Sigmoid colon (tissue), 4 donors: ENCODE measurements around the gene GRN.

Experiments used
- CTCF ChIP-seq, 4 experiments: fragments of 450-650 bp in 3 of 4; fragments of 200-600 bp in 1 of 4; IDR thresholded peaks; one replicate each; pipeline ENCODE4 v1.5.1; 2016 to 2019; ENCODE audit warnings: antibody characterized with exemption in 4 of 4, mild to moderate bottlenecking in 3 of 4, moderate library complexity in 2 of 4
- POLR2A ChIP-seq, 2 donors: fragments of 450-650 bp; IDR thresholded peaks; one replicate each; pipeline ENCODE4 v1.6.1; 2016; ENCODE audit warnings: antibody characterized with exemption in 2 of 2, mild to moderate bottlenecking in 2 of 2, moderate library complexity in 2 of 2
- POLR2AphosphoS5 ChIP-seq, 4 donors: sonication (generic); formaldehyde crosslinking; IDR thresholded peaks; one replicate each; pipeline ENCODE4 v1.6.1; 2017; ENCODE audit warnings: antibody characterized with exemption in 4 of 4

GRCh38 chr17:44349553-44350070 lies 4.5 kb downstream of the GRN start:
- TF ChIP-seq POLR2AphosphoS5 (IDR thresholded peaks at IDR 0.05), result no peak
- TF ChIP-seq CTCF (IDR thresholded peaks at IDR 0.05), result no peak
- TF ChIP-seq POLR2A (IDR thresholded peaks at IDR 0.05), result no peak
